GM19467 (cell line): ENCODE results near the gene GMPR.
"Not testable (repeated sequence)": the region's sequence is repeated elsewhere in the genome, so short reads cannot be mapped to it uniquely, and the experiment has no call there.

Experiments
- ATAC-seq: cut with Tn5 transposase; IDR thresholded peaks from one replicate; pipeline ENCODE4 v1.9.1; 2021; ENCODE audit warnings: mild to moderate bottlenecking, moderate library complexity; ENCODE audit not compliant: unreplicated experiment

GMPR gene

DNA sequence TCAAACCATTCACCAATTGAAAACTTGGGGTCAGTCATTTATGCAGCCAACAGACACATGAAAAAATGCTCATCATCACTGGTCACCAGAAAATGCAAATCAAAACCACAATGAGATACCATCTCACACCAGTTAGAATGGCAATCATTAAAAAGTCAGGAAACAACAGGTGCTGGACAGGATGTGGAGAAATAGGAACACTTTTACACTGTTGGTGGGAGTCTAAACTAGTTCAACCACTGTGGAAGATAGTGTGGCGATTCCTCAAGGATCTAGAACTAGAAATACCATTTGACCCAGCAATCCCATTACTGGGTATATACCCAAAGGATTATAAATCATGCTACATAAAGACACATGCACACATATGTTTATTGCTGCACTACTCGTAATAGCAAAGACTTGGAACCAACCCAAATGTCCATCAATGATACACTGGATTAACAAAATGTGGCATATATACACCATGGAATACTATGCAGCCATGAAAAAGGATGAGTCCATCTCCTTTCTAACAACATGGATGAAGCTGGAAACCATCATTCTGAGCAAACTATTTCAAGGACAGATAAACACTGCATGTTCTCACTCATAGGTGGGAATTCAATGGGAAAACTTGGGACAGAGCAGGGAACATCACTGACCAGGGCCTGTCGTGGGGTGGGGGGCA lies 13.2 kb upstream of the GMPR start:
- ATAC-seq, result not testable (repeated sequence)

DNA sequence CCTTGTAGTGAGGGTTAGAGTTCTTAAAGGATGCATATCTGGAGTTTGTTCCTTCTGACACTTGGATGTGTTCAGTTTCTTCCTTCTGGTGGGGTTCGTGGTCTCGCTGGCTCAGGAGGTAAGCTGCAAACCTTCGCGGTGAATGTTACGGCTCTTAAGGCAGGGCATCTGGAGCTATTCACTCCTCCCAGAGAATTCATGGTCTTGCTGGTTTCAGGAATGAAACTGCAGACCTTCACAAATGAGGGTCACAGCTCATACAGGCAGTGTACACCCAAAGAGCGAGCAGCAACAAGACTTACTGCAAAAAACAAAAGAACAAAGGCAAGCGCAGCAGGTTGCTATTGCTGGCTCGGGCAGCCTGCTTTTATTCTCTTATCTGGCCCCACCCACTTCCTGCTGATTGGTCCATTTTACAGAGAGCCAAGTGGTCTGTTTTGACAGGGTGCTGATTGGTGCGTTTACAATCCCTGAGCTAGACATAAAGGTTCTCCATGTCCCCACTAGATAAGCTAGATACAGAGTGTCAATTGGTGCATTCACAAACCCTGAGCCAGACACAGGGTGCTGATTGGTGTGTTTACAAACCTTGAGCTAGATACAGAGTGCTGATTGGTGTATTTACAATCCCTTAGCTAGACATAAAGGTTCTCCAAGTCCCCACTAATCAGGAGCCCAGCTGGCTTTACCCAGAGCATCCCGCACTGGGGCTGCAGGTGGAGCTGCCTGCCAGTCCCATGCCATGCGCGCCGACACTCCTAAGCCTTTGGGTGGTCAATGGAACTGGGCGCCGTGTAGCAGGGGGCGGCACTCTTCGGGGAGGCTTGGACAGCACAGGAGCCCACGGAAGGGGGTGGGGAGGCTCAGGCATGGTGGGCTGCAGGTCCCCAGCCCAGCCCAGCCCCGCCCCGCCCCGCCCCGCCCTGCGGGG lies 12.0 kb upstream of the GMPR start:
- not testable (repeated sequence) for ATAC-seq

DNA sequence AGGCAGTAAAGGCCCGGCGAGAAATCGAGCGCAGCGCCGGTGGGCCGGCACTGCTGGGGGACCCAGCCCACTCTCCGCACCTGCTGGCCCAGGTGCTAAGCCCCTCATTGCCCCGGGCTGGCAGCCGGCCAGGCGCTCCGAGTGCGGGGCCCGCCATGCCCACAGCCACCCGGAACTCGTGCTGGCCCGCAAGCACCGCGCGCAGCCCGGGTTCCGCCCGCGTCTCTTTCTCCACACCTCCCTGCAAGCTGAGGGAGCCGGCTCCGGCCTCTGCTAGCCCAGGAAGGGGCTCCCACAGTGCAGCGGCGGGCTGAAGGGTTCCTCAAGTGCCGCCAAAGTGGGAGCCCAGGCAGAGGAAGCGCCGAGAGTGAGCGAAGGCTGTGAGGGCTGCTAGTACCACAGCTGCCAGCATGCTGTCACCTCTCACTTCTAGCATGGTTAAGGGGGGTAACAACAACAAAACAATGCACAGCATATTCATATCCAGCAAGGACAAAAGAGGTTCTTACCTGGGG lies 11.3 kb upstream of the GMPR start:
- no peak for ATAC-seq

DNA sequence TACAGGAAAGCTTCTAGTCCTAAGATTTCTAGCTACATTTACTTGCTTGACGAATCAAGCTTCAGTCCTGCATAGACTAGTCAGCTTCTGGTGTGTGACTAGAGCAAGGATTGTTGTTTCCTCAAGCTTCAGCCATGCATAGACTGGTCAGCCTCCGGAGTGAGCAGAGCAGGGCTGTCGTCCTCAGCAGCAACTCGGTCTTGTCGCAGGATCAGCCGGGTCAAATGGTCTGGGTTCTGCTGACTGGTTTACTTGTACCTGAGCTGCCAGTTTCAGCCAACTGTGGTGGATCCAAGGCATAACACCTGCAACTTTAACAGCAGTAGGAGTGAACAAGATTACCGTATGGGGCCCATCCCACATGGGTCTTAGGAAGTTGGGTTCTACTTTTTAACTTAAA lies 10.8 kb upstream of the GMPR start:
- ATAC-seq, result no peak

DNA sequence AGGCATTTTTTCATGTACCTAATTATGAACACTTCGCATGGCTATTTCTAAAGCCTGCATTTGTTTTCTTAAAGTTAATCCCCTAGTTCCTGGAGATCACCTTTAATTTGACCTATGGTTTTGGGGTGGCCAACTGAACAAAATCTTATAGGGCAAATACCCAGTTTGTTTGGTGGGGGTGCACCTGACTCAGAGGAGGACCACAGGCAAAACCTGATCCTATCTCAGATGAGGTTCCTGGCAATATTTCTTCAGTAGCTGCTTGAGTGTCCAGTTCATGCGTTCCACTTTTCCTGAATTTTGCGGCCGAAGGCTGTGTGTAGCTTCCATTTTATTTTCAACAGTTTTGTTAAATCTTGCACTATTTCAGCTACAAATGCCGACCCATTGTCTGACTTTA lies 10.3 kb upstream of the GMPR start:
- ATAC-seq, result no peak

DNA sequence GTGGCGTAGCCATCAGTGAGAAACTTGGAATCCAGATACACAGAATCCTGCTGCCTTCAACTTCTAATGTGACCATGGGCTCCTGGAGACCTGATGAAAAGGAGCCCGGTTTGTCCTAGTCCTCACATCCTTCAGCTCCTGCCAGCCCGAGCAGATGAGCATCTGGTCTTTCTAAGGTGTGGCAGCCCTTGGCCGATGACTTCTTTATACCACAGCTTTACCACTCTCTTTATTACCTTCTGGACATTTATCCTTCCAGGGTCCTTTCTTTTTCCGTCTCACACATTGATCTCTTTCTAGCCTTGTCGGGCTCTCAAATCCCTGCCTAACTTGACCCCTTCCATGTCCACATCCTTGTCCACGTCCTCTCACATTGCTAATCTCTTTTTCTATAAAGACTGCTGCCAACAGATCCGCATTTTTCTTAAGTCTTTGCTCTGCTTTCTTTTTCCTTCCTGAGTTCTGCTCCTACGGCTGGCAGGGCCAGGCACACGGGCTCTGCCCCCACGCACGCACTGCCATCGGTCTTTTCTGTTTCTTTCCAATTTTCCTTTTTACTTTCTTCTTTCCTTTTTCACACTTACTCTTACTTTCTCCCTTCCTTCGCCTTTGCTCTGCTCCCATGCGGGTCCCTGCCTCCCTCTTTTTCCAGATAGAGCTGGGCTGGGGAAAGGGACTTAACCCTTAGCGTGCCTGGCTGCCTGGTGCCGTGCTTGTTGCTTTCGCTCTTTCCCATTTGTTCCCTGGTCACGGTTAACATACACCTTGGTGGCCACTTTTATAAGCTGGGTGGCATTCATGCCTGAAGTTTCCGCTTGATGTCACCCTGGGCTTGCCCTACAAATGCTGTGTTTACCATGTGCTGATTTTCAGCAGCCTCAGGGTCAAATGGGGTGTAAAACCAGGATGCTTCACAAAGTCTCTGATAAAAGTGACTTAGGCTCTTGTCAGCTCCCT lies 9.4 kb upstream of the GMPR start:
- ATAC-seq, result no peak

DNA sequence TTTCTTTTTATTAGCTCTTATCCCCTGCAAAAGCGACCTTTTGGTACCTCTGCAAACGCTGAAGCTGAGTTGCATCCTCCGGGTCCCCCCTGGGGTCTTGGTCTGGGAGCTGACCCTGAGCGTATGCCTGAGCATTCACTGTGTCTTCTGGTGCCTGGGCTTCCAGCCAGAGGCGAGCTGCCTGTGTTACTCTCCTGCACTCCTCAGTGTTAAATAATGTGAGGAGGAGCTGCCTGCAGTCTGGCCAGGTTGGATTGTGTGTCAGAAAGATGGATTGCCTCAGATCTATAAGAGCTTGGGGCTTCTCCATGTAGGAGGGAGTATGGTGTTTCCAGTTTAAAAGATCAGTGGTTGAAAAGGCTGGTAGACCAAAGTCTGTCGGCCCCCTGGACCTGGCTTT lies 8.7 kb upstream of the GMPR start:
- ATAC-seq, result no peak

DNA sequence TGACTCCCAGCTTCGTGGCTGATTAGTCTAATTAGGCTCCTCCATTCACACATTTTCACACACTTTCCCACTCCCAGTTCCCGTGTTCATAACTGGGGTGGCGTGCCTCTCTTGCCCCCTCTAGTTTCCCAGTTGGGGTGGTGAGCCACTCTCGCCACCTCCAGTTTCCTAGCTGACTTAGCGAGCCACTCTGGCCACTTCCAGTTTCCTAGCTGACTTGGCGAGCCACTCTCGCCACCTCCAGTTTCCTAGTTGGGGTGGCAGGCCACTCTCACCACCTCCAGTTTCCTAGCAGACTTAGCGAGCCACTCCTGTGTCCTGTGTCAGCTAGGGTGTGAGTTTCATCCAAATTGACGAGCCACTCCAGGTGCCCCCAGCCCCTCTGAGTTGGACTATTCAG lies 7.4 kb upstream of the GMPR start:
- ATAC-seq, result no peak

DNA sequence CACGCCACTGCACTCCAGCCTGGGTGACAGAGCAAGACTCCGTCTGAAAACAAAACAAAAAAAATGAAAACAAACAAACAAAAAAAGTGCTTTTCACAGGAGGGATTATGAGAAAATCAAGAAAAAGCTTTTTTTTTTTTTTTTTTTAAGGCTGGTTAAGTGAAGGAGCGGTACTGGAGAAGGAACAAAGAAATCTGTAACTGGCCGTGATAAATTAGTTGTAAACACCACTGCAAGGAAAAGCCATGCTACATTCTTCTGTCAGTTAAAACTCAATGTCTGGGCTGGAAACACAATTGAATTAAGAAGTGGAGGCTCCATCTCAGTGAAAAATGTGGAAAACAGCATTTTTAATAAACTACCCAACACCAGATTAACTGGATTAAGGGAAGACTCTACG lies 6.3 kb upstream of the GMPR start:
- no peak for ATAC-seq

DNA sequence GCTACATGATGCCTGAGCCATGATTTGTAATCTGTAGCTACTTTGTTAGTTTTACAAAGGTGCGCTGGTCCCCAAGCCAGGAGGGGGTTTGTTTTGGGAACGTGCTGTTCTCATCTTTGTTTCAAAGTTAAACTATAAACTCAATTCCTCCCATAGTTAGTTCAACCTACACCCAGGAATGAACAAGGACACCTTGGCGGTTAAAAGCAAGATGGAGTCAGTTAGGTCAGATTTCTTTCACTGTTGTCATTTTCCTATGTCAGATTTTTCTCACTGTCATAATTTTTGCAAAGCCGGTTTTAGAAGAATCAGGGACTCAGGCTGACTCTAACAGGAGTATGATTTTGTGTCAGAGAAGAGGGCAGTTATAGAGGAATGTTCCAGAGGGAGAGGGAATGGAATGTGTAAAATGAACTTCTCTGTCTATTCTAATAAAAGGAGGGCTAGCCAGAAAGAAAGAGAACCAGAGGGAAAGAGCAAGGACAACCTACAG lies 2.3 kb upstream of the GMPR start:
- no peak for ATAC-seq

DNA sequence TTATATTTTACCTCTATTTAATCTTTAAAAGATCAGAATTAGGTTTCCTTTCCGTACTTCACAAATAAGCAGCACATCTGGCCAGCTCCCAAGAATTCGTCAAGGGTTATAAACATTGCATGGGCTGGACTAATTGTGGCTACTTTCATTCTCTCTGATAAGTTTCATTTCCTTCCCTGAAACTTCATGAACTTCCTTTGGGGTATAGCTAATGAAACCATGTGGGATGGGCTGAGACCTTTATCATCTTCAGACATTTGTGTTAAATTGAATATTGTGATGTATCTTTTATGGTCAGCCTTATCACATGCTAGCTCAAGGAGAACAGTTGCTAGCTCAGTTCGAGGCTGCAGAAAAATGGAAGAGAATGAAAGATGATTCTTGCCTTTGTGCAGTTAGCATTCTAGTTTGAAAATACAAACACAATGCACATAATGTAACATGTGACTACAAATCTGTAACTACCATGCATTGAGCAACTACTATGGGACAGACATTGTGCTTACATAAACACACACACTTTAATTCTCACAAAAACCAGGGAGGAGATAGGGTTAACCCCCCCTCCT lies 1.7 kb upstream of the GMPR start:
- peak; percentile 36 for ATAC-seq

DNA sequence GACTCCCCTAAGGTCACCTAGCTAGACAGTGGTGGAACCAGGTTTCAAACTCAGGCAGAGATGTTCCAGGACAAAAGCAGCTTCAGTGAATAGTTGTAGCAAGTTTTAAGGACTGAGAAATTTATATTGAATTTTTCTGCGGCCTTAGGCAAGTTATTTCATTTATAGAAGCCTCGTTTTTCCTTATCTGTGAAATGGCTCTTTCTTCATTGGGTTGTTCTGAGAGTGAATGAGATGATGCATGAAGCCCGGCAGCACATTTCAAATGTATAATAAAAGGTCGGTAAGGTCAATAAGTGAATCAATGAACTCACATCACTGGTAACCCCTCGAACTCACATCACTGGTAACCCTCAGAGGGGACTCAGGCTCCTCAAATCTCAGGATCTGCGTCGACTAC lies 1.1 kb upstream of the GMPR start:
- ATAC-seq, result no peak

DNA sequence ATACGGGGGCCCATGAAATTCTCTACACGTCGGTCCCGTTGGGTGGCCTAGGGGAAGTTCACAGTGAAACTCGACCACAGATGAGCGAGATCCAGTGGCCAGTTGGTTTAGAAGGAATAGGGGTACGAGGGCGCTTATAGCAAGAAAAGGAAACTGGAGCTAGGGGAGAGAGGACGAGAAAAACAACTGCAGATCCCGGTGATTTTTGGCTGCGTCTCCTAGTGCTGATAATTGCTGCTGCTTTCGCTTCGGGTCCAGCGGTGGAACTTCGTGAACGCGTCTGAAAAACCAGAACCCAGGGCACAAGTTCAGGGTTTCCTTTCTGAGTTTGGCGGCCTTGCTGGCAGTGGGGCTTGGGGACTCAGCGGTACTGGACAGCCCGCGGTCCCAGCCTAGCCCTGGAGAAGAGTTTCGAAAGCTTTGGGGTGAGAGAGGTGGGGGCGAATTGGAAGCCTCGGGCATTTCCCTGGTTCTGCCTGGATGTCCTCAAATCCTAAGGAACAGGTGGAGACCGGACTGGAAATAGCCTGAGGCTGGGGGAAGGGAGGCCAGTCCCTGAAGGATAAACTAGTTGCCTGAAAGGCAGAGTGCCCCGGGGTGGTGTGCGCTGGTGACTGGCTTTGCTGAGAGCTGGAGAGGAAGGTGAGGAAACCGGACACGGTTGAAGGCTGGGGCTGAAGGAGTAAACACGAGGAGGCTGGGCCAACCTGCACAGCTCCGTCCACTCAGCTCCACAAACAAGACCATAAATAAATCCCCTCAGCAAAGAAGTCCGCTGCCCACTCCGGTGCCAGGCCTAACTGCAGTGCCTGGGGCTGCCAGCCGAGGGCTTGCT lies 793 bp downstream of the GMPR start:
- ATAC-seq, result peak; percentile 2

DNA sequence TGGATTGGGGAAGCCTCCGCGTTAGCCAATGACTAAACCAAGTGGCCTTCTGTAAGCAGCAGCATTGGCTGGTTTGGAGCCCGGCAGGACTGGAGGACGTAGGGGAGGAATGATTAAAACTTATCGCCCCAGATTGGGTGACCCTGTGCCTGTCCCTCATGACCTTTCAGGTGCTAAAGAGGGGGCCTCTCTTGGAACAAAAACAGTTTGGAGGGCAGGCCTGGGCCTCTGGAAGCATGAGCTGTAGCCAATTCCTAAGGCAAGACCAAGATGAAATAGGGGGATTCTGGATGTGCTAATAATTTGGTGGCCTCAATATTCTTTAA lies 1.4 kb downstream of the GMPR start:
- ATAC-seq, result no peak

DNA sequence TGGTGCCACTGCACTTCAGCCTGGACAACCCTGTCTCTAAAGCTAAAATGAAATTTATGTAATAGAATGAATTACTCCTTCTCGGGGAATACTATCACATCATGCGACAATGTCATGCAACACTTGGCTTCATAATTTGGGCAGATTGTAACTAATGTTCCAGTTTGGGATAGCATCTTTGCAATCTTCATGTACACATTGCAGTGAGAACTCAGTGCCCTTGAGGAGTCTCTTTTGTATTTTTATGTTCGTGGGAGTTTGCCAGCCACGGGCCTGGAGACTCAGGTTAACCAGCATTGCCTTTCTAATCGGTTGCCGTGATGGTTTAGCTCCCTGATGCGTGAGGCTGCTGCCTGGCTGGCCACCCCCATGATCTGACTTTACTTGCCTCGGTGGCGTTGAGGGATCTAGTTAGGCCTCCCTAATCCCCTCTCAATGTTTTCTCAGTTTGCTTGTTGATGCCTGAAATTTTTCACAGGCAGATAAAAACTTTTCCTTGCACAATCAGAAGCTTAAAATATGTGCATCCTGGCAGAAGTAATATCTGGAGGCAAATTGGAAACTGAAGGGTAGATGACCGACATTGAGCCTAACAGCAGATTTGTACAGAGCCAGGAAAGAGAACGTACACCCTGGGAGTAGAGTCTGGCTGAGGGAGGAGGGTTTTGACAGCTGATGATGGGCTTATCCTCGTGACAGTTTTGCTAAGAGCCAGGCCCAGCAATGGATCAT lies 2.4 kb downstream of the GMPR start:
- ATAC-seq, result no peak

DNA sequence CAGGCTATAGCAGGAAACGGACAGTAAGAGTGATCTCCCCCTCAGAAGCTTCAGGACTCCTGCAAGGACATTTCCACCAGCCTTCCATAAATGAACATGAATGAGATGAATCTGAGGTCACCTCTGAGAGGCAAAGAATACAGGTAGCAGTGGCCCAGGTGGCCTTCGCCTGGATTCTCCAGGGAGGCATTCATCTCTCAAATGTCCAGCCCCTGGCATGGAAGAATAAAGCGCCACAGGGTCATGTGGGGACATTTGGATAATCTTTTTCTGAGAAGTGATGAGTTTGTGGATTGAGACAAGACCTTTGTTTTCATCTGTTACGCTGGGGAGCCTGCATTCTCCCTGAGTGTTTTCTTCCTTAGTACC lies 2.9 kb downstream of the GMPR start:
- ATAC-seq, result no peak

DNA sequence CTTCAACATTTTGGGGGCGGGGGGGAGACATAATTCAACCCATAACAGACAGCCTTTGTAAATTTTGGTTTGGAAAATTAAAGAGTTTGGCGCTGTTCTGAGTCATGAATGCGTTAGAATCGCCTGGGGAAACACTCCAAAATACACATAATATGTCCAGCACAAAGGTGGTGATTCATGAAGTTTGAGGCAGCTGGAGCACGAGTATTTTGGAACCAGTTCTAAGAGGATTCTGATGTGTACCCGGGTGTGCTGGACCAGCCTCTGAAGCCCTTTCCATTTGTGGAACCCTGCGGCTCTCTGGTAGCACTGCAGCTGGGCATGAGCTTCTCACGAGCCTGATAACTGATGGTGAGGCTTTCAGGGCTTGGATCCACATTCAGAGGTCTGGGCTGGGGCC lies 4.7 kb downstream of the GMPR start:
- ATAC-seq, result no peak

DNA sequence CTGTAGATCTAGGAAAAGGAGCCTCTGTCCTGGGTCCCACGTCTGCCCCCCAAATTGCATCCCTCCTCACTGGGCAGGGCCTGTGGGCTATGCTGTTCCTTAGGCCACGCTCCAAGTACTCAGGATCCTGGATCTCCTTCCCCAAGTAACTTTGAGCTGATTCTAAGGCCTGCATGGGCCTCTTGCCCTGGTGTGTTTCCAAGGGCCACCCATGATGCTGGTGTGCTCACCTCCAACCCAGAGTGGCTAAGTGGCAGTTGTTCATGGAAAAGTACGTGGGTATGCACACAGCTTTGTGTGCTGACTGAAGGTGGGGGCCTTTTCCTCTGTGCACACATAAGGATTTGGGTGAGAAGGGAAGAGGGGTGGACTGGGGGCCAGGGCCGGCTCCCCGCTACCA lies 5.3 kb downstream of the GMPR start:
- no peak for ATAC-seq

DNA sequence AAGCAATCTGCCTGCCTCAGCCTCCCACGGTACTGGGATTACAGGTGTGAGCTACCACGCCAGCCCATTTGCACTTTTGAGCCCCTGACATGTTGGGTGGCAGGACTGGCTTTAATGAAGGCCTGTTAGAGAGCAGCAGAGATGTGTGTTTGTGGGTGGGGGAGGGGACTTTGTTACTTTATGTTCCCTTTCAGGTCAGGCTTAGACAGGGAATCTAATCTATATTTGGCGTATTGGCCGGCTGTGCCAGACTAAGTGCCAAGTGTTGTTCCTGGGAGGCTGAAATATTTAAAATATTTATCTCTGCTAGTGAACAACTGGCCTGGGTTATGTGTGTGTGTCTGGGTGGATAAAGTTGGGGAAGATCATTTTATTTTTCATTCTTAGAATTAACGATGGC lies 6.1 kb downstream of the GMPR start:
- ATAC-seq, result no peak
